Measurements from ENCODE around the gene ANAPC7. TPM values are rescaled to one million over a fixed set of nuclear protein-coding genes. Genes with fewer than 3 reads are reported as not detected.
"Not testable (repeated sequence)": the region's sequence is repeated elsewhere in the genome, so short reads cannot be mapped to it uniquely, and the experiment has no call there.

The ANAPC7 gene
- polyA plus RNA-seq, 1 donor (not counting 4 experiments of a cell fraction or from before 2014, with no cell fraction given) = 68.2 TPM

GRCh38 chr12:110379197-110379596, 24.3 kb downstream of the ANAPC7 start:
- H3K27ac ChIP-seq (ENCODE audit: control insufficient read depth, insufficient read depth, low read length) = no peak overlapping the region
- no peak overlapping the region for H2AFZ ChIP-seq (ENCODE audit: control insufficient read depth, low read length)
- peaks cover 35 to 40% of the 10 kb centered on the region in 2 experiments for H3K36me3 ChIP-seq (ENCODE audit: control insufficient read depth in 2 of 2, extremely low read depth in 1 of 2, insufficient read depth in 2 of 2, low read length in 2 of 2)
- dilution Hi-C loops (cut with MboI; ENCODE audit: extremely low pct_ligation_motif_present, low sequenced_read_pairs) = no loop called here
- no peaks in the 10 kb centered on the region for H3K79me2 ChIP-seq (ENCODE audit: control insufficient read depth, insufficient read depth, low read length)
- no peaks in the 10 kb centered on the region for H3K9me1 ChIP-seq (ENCODE audit: control insufficient read depth, extremely low read depth, insufficient read depth, low read length)
- no peaks in the 10 kb centered on the region for H4K20me1 ChIP-seq (ENCODE audit: control insufficient read depth, extremely low read depth, insufficient read depth, low read length)
- no peak for TF ChIP-seq CTCF (optimal IDR thresholded peaks at IDR 0.05 in 1 of 3, IDR thresholded peaks at IDR 0.05 in 1 of 3, conservative IDR thresholded peaks at IDR 0.05 in 1 of 3; ENCODE audit: extremely low read depth in 1 of 3, insufficient read depth in 2 of 3, low read length in 3 of 3)
- H3K4me1 ChIP-seq (ENCODE audit: control insufficient read depth, extremely low read depth, insufficient read depth, low read length) = no peaks in the 10 kb centered on the region
- no peak overlapping the region for H3K4me3 ChIP-seq (ENCODE audit: control insufficient read depth in 2 of 3, extremely low read depth in 1 of 3, insufficient read depth in 2 of 3, low read depth in 1 of 3, low read length in 3 of 3)
- no peak for FAIRE-seq
- H3K9me3 ChIP-seq (ENCODE audit: control insufficient read depth, low read depth, low read length) = no peaks in the 10 kb centered on the region
- no peak overlapping the region for H3K4me2 ChIP-seq (ENCODE audit: control insufficient read depth, extremely low read depth, insufficient read depth, low read depth, low read length)
- no peaks in the 10 kb centered on the region for H3K27me3 ChIP-seq (ENCODE audit: control insufficient read depth, extremely low read depth, insufficient read depth, low read length)
- DNase-seq (ENCODE audit: low read depth, low spot score) = no peak
- H3K9ac ChIP-seq (ENCODE audit: control insufficient read depth, extremely low read depth, insufficient read depth, low read length) = no peak overlapping the region

GRCh38 chr12:110378131-110378790, 25.2 kb downstream of the ANAPC7 start:
- DNase-seq (ENCODE audit: low read depth, low spot score); dilution Hi-C loops (cut with MboI; ENCODE audit: extremely low pct_ligation_motif_present, low sequenced_read_pairs); H3K4me3 ChIP-seq (ENCODE audit: control insufficient read depth in 2 of 3, extremely low read depth in 1 of 3, insufficient read depth in 2 of 3, low read depth in 1 of 3, low read length in 3 of 3); H3K9ac ChIP-seq (ENCODE audit: control insufficient read depth, extremely low read depth, insufficient read depth, low read length); H2AFZ ChIP-seq (ENCODE audit: control insufficient read depth, low read length); FAIRE-seq; H3K27ac ChIP-seq (ENCODE audit: control insufficient read depth, insufficient read depth, low read length); H3K9me3 ChIP-seq (ENCODE audit: control insufficient read depth, low read depth, low read length); H3K4me2 ChIP-seq (ENCODE audit: control insufficient read depth, extremely low read depth, insufficient read depth, low read depth, low read length); H3K79me2 ChIP-seq (ENCODE audit: control insufficient read depth, insufficient read depth, low read length); H3K27me3 ChIP-seq (ENCODE audit: control insufficient read depth, extremely low read depth, insufficient read depth, low read length); H3K9me1 ChIP-seq (ENCODE audit: control insufficient read depth, extremely low read depth, insufficient read depth, low read length); H3K4me1 ChIP-seq (ENCODE audit: control insufficient read depth, extremely low read depth, insufficient read depth, low read length); H4K20me1 ChIP-seq (ENCODE audit: control insufficient read depth, extremely low read depth, insufficient read depth, low read length): not testable (repeated sequence)
- peaks cover 39 to 48% of the 10 kb centered on the region in 2 experiments for H3K36me3 ChIP-seq (ENCODE audit: control insufficient read depth in 2 of 2, extremely low read depth in 1 of 2, insufficient read depth in 2 of 2, low read length in 2 of 2)
